ENCODE measurements around the gene TMBIM1.

Gene TMBIM1

DNA sequence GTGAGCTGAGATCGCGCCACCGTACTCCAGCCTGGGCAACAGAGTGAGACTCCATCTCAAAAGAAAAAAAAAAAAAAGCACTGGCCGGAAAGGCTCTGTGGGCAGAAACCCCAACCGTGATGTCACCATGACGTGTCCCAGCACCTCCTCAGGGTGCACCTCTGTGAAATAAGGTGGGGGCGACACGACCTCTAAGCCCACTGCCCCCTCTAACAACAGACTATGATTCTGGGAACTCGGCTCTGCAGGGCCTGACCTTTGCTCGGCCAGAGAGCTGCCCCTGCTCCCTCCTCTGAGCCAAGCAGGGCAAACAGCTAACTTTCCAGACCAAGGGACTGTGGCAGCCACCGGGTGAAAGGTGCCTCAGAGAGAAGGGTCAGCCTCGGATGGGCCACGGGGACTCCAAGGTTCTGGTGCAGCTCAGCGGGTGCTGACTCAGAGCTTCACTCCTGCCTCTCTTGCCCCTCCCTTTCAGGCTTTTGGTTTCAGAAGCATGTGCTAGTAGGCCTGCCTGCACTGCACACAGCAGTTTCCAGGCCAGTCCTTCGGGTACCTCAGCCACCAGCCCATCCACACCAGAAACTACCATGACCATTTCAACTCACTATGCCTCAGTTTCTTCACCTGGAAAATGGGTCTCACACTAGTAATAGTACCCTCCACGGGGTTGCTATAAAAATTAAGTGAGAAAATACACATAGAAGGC lies 8.0 kb downstream of the TMBIM1 start:
- H3K27me3 ChIP-seq (ENCODE audit: insufficient read depth, low read depth, severe bottlenecking), result no peaks in the 10 kb centered on the region
- H3K27ac ChIP-seq, result no peak overlapping the region
- no peaks in the 10 kb centered on the region for H3K36me3 ChIP-seq
- H3K4me3 ChIP-seq (ENCODE audit: low read depth, low read length), result no peak overlapping the region
- TF ChIP-seq CTCF (IDR thresholded peaks at IDR 0.05; ENCODE audit: low read depth, low read length), result no peak
- no peaks in the 10 kb centered on the region for H3K9me3 ChIP-seq (ENCODE audit: severe bottlenecking)
- DNase-seq, result no peak

DNA sequence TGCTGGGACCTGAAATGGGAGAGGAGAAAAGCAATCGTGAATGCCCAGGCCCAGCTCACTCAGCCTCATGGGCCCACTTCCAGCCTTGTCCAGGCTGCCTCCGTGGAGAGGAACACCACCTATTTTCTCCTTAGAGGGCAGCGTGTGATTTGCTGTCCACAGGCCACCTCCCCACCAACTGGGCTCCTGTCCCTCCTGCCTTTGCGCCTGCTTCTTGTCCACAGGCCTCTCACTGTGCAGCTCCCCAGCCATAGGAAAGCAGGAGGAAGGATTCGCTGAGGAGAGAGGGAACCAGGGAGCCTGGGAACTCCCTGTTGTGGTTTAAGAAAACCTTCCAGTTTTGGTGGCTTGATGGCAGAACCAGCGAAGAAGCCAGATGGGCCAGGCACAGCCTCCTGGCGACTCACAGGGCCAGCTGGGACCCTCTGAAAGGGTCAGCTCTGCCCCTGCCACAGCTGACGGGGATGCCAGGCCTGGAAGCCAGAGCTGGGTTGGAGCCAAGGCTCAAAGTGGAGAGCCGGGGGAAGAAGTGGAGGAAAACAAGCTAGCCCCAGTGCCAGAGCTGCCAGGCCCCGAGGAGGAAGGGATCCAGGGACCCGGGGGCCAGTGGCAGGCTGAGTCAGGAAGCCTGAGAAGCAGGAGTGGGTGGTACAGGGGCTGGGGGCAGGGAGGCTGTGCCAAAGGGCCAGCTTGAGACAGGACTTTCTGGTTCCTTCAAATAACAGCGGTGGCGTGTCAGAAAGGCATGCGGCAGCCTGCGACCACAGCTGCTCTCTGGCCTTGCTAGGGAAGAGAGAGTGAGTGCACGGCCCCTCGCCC lies 9.9 kb downstream of the TMBIM1 start:
- DNase-seq, result no peak
- Histone ChIP-seq H3K27ac (no peak overlapping the region), H3K9me3 (ENCODE audit: severe bottlenecking) (no peaks in the 10 kb centered on the region), H3K36me3 (no peaks in the 10 kb centered on the region), H3K4me3 (ENCODE audit: low read depth, low read length) (no peak overlapping the region), H3K27me3 (ENCODE audit: insufficient read depth, low read depth, severe bottlenecking) (no peaks in the 10 kb centered on the region)
- TF ChIP-seq CTCF (IDR thresholded peaks at IDR 0.05; ENCODE audit: low read depth, low read length), result no peak

DNA sequence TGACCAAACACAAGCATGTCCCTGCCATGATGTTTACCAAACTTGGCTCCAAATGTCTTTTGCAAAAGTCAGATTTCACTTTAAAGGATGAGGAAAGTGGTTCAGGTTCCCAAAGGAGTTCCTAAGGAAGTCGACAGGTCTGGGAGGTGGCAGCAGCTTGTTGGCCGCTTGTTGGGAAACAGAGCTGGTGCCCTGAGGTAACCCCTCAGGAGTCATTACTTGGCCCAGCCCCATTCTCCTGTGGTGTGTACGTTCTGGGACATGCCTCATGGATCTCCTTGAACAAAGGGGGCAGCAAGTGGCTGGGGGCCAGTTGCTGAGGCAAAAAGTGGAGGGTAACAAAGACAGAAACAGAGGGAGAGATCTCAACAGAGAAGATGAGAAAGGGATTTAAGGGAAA lies 10.9 kb downstream of the TMBIM1 start:
- Histone ChIP-seq H3K27me3 (ENCODE audit: insufficient read depth, low read depth, severe bottlenecking) (no peaks in the 10 kb centered on the region), H3K4me3 (ENCODE audit: low read depth, low read length) (no peak overlapping the region), H3K9me3 (ENCODE audit: severe bottlenecking) (no peaks in the 10 kb centered on the region), H3K36me3 (peaks cover 3% of the 10 kb centered on the region; the same call in 1 of the 2 replicates), H3K27ac (no peak overlapping the region)
- TF ChIP-seq CTCF (IDR thresholded peaks at IDR 0.05; ENCODE audit: low read depth, low read length), result no peak
- no peak for DNase-seq

GRCh38 chr2:218280260-218280870 lies 11.9 kb downstream of the TMBIM1 start:
- H3K9me3 ChIP-seq (ENCODE audit: severe bottlenecking), result no peaks in the 10 kb centered on the region
- peaks cover 3% of the 10 kb centered on the region; the same call in 1 of the 2 replicates for H3K36me3 ChIP-seq
- TF ChIP-seq CTCF (IDR thresholded peaks at IDR 0.05; ENCODE audit: low read depth, low read length), result no peak
- H3K27ac ChIP-seq, result no peak overlapping the region
- no peak for DNase-seq
- H3K27me3 ChIP-seq (ENCODE audit: insufficient read depth, low read depth, severe bottlenecking), result no peaks in the 10 kb centered on the region
- no peak overlapping the region for H3K4me3 ChIP-seq (ENCODE audit: low read depth, low read length)

DNA sequence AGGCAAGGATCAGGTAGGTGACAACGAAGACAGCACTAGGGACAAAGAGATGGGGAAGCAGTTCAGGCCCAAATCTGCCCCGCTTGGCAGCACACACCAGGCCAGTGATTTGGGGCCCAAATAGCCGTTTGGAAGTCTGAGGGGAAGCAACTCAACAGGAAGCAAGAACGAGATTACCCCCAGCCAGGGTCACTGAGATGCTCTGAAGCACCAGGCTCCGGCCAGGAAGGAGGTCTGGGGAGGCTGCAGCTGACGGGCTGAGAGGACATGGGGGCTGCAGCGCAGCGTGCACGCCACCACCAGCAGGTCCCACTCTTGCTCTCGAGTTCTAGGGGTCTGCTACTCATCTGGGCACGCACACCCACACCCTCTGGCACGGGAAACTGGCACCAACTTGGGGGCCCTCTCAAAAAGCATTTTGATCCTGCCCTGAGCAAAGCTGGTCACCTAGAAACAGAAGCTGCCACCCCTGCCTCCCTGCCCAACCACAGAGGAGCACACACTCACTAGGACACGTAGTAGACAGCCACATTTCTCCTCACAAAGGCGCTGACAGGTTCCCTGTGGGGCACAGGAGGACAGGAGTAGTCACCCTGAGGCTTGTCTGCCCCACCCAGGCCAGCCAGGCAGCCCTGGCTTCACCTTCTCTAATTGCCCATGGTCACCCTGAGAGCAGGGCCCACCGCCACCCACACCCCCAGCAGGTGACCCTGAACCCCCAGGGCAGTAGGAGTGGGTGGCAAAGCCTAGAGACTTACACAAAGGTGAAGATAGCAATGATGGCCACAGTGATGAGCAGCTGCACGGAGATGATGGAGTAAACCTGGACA lies 13.6 kb downstream of the TMBIM1 start:
- no peak for DNase-seq
- no peaks in the 10 kb centered on the region for H3K9me3 ChIP-seq (ENCODE audit: severe bottlenecking)
- no peak overlapping the region for H3K4me3 ChIP-seq (ENCODE audit: low read depth, low read length)
- H3K27ac ChIP-seq, result no peak overlapping the region
- TF ChIP-seq CTCF (IDR thresholded peaks at IDR 0.05; ENCODE audit: low read depth, low read length), result no peak
- peaks cover 18% of the 10 kb centered on the region for H3K36me3 ChIP-seq
- H3K27me3 ChIP-seq (ENCODE audit: insufficient read depth, low read depth, severe bottlenecking), result no peaks in the 10 kb centered on the region
